ENCODE measurements around the gene RASA4.
A peak's percentile ranks its signal among the peaks of the same experiment; 100 is the strongest.
"Not testable (repeated sequence)": the region's sequence is repeated elsewhere in the genome, so short reads cannot be mapped to it uniquely, and the experiment has no call there.

RASA4 gene

GRCh38 chr7:102572261-102573239 lies 44.0 kb downstream of the RASA4 start, which contains the start of gene POLR2J3:
Gene POLR2J3 (minus strand): TSS chr7:102572583. CDS start chr7:102572521, 62 bp downstream.
- POLR2A ChIA-PET; DNase-seq (ENCODE audit: extremely low spot score); CTCF ChIA-PET: not testable (repeated sequence)
- TF ChIP-seq ELF4 (IDR thresholded peaks at IDR 0.05) = peak; percentile 41; the same call in 1 of the 2 replicates

- CTCF ChIA-PET = not testable (repeated sequence)
Observed at GRCh38 chr7:102568620-102569019, 47.9 kb downstream of the RASA4 start.

GRCh38 chr7:102550808-102551422 lies 65.6 kb downstream of the RASA4 start, which contains the start of gene SPDYE2:
Gene SPDYE2 (plus strand): TSS chr7:102551226. CDS start chr7:102553256, 2,030 bp downstream.
- CTCF ChIA-PET; POLR2A ChIA-PET; DNase-seq (ENCODE audit: extremely low spot score): not testable (repeated sequence)

More at GRCh38 chr7:102568620-102569019, 47.9 kb downstream of the RASA4 start:
- POLR2A ChIA-PET; DNase-seq (ENCODE audit: extremely low spot score): not testable (repeated sequence)

GRCh38 chr7:102546353-102546752 lies 70.2 kb downstream of the RASA4 start:
- POLR2A ChIA-PET = not testable (repeated sequence)

GRCh38 chr7:102545288-102545687 lies 71.3 kb downstream of the RASA4 start:
- DNase-seq (ENCODE audit: extremely low spot score); CTCF ChIA-PET; POLR2A ChIA-PET: not testable (repeated sequence)

More at GRCh38 chr7:102546353-102546752, 70.2 kb downstream of the RASA4 start:
- CTCF ChIA-PET; DNase-seq (ENCODE audit: extremely low spot score): not testable (repeated sequence)

GRCh38 chr7:102544372-102544771 lies 72.2 kb downstream of the RASA4 start:
- POLR2A ChIA-PET; CTCF ChIA-PET; DNase-seq (ENCODE audit: extremely low spot score): not testable (repeated sequence)

GRCh38 chr7:102543596-102543995 lies 73.0 kb downstream of the RASA4 start, which contains the start of gene UPK3BL2:
Gene UPK3BL2 (minus strand): TSS chr7:102543696. CDS start chr7:102543636, 60 bp downstream.
- POLR2A ChIA-PET, CTCF ChIA-PET: not testable (repeated sequence)

GRCh38 chr7:102542771-102543170 lies 73.8 kb downstream of the RASA4 start:
- POLR2A ChIA-PET; DNase-seq (ENCODE audit: extremely low spot score); CTCF ChIA-PET: not testable (repeated sequence)

More at GRCh38 chr7:102543596-102543995, 73.0 kb downstream of the RASA4 start, which contains the start of gene UPK3BL2:
- not testable (repeated sequence) for DNase-seq (ENCODE audit: extremely low spot score)

GRCh38 chr7:102542083-102542482 lies 74.5 kb downstream of the RASA4 start:
- DNase-seq (ENCODE audit: extremely low spot score); CTCF ChIA-PET; POLR2A ChIA-PET: not testable (repeated sequence)

GRCh38 chr7:102540604-102541003 lies 76.0 kb downstream of the RASA4 start:
- POLR2A ChIA-PET = not testable (repeated sequence)

GRCh38 chr7:102535062-102535615 lies 81.4 kb downstream of the RASA4 start:
- CTCF ChIA-PET; DNase-seq (ENCODE audit: extremely low spot score); POLR2A ChIA-PET: not testable (repeated sequence)

More at GRCh38 chr7:102540604-102541003, 76.0 kb downstream of the RASA4 start:
- DNase-seq (ENCODE audit: extremely low spot score); CTCF ChIA-PET: not testable (repeated sequence)

GRCh38 chr7:102532127-102532526 lies 84.4 kb downstream of the RASA4 start:
- CTCF ChIA-PET, POLR2A ChIA-PET: not testable (repeated sequence)

GRCh38 chr7:102531583-102531982 lies 85.0 kb downstream of the RASA4 start:
- CTCF ChIA-PET; DNase-seq (ENCODE audit: extremely low spot score); POLR2A ChIA-PET: not testable (repeated sequence)

More at GRCh38 chr7:102532127-102532526, 84.4 kb downstream of the RASA4 start:
- DNase-seq (ENCODE audit: extremely low spot score) = not testable (repeated sequence)

- POLR2A ChIA-PET; CTCF ChIA-PET; DNase-seq (ENCODE audit: extremely low spot score): not testable (repeated sequence)
Observed at GRCh38 chr7:102527822-102528793, 88.4 kb downstream of the RASA4 start.

GRCh38 chr7:102527182-102527581 lies 89.4 kb downstream of the RASA4 start:
- CTCF ChIA-PET, POLR2A ChIA-PET: not testable (repeated sequence)

GRCh38 chr7:102524803-102525202 lies 91.8 kb downstream of the RASA4 start:
- POLR2A ChIA-PET; DNase-seq (ENCODE audit: extremely low spot score); CTCF ChIA-PET: not testable (repeated sequence)

More at GRCh38 chr7:102527182-102527581, 89.4 kb downstream of the RASA4 start:
- DNase-seq (ENCODE audit: extremely low spot score) = not testable (repeated sequence)

Data from HEK293T (cell line).